Fibroblast of villous mesenchyme (primary cell): ENCODE measurements around the gene OR52I1. TPM values are rescaled to one million over a fixed set of nuclear protein-coding genes. Genes with fewer than 3 reads are reported as not detected.

Source experiments
- DNase-seq: peaks from one replicate; pipeline ENCODE4 v3.0.0-alpha.2; 2010; ENCODE audit warnings: low read depth
- H3K4me3 ChIP-seq: 2 replicates; pipeline ENCODE4 v1.5.1; 2011; ENCODE audit warnings: low read depth, mild to moderate bottlenecking, low read length
- CTCF ChIP-seq: IDR thresholded peaks from 2 replicates; pipeline ENCODE4 v1.5.1; 2012; ENCODE audit warnings: low read depth, mild to moderate bottlenecking, low read length; ENCODE audit not compliant: insufficient read depth
- total RNA-seq: library from RNA; depleted of rRNA; stranded (reverse); fragments of >200 nt; gene quantifications from 2 replicates; pipeline ENCODE4 v1.2.3, GENCODE V29; 2012

Gene OR52I1
- total RNA-seq, 1 donor: under 0.01 TPM

- TF ChIP-seq CTCF: no peak
- no peak overlapping the region for H3K4me3 ChIP-seq
- DNase-seq: no peak
Measured at GRCh38 chr11:4644233-4644632, 50.4 kb downstream of the OR52I1 start.

Other genes with a start within 250 kb of the OR52I1 start
- gene OR52B4, start 225.7 kb upstream of the OR52I1 start, total RNA-seq: not detected in 2 replicates
- 11.0 and 20.3 TPM in 2 replicates for gene TRIM21, start 200.3 kb upstream of the OR52I1 start, total RNA-seq
- not detected in 2 replicates for gene OR52K2, start 144.7 kb upstream of the OR52I1 start, total RNA-seq
- gene OR52K1, start 111.4 kb upstream of the OR52I1 start, total RNA-seq: not detected in 2 replicates
- not detected in 2 replicates for gene OR52M1, start 48.8 kb upstream of the OR52I1 start, total RNA-seq
- gene OR52I2, start 12.3 kb upstream of the OR52I1 start, total RNA-seq: not detected in 2 replicates
- 9.3 and 12.1 TPM in 2 replicates for gene TRIM68, start 14.2 kb downstream of the OR52I1 start, total RNA-seq
- not detected in 2 replicates for gene OR51D1, start 43.4 kb downstream of the OR52I1 start, total RNA-seq
- gene OR51E1, start 49.9 kb downstream of the OR52I1 start, total RNA-seq: not detected in 2 replicates
- 0.43 and 1.9 TPM in 2 replicates for gene OR51E2, start 103.8 kb downstream of the OR52I1 start, total RNA-seq
- not detected in 2 replicates for gene MMP26, start 110.7 kb downstream of the OR52I1 start, total RNA-seq
- gene OR51F1, start 175.9 kb downstream of the OR52I1 start, total RNA-seq: not detected in 2 replicates
- gene OR52R1, start 210.3 kb downstream of the OR52I1 start, total RNA-seq: not detected in 2 replicates
- gene OR51F2, start 227.3 kb downstream of the OR52I1 start, total RNA-seq: not detected in 2 replicates